ENCODE results near the gene IRGQ.

IRGQ gene, protein sequence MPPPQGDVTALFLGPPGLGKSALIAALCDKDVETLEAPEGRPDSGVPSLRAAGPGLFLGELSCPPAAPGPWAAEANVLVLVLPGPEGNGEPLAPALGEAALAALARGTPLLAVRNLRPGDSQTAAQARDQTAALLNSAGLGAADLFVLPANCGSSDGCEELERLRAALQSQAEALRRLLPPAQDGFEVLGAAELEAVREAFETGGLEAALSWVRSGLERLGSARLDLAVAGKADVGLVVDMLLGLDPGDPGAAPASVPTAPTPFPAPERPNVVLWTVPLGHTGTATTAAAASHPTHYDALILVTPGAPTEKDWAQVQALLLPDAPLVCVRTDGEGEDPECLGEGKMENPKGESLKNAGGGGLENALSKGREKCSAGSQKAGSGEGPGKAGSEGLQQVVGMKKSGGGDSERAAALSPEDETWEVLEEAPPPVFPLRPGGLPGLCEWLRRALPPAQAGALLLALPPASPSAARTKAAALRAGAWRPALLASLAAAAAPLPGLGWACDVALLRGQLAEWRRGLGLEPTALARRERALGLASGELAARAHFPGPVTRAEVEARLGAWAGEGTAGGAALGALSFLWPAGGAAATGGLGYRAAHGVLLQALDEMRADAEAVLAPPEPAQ
- 71.1 to 136 (median 132) reads per million in 3 donors for total RNA-seq

DNA sequence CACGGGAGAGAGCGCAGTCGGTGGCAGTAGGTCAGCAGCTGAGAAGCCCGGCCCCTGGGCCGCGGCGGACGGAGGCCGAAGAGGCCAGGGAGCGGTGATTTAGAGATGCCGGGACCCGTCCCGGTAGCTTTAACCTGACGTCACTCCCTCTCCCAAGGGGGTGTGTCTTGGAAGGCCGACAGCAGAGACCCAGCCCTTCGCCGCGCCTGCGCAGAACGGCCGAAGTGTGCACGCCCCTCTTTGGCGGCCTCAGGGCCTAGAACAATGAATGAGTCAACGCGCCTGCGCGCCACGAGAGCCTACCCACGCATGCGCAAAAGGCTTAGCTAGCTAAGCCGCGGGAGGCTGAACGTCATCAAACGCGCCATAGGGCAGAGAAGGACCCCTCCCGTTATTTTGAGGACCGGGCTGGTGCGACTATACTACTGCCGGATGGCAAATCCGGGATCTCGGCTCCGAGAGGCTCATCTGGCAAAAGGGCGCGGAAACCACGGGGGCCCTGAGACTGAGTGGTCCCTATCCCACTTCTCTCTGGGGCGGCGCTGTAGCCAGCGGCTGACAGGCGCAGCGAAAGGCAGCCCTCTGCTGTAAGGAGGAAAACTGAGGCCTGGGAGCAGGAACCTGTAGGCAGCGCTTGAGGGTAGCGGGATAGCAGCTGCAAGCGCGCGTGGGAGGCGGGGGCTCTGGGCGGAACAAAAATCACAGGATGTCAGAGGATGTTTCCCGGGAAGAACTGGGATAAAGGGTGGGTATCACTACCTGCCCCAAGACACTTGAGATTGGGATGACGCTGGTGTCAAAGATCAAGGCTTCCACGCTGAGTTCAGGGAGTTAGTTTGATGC is at the start of gene IRGQ, which contains the start of gene ZNF576:
IRGQ (minus strand) TSS at position 136 of the 843 bp plus-strand sequence. CDS start 796 bp downstream, outside the sequence.
ZNF576 (plus strand) TSS at position 597 of the 843 bp plus-strand sequence. CDS start 514 bp downstream, outside the sequence.
- peak within 1 kb of the TSS; percentile 97 for H3K27ac ChIP-seq (ENCODE audit: insufficient read depth, low read length, poor library complexity, severe bottlenecking)
- H3K4me1 ChIP-seq (ENCODE audit: control insufficient read depth, insufficient read depth, low read length, poor library complexity, severe bottlenecking), result peaks cover 23% of the 10 kb centered on the region
- no peaks in the 10 kb centered on the region for H3K27me3 ChIP-seq (replicated peaks; ENCODE audit: control insufficient read depth, insufficient read depth, low read length, poor library complexity, severe bottlenecking)
- no peaks in the 10 kb centered on the region for H3K9me3 ChIP-seq (ENCODE audit: control insufficient read depth, low read length)
- H3K4me3 ChIP-seq (ENCODE audit: insufficient read depth, low read depth, low read length, poor library complexity, severe bottlenecking), result peak within 1 kb of the TSS; percentile 79
- peak; percentile 99 to 100 (median 100) for DNase-seq
- peaks cover 28% of the 10 kb centered on the region for H3K36me3 ChIP-seq (ENCODE audit: control insufficient read depth, insufficient read depth, low read length)

- DNase-seq, result no peak
Observed at GRCh38 chr19:43644181-43644580, 48.2 kb upstream of the IRGQ start.

GRCh38 chr19:43643326-43643725 is 47.4 kb upstream of the IRGQ start:
- no peak for DNase-seq
- no peaks in the 10 kb centered on the region for H3K36me3 ChIP-seq (ENCODE audit: control insufficient read depth, insufficient read depth, low read length)
- no peaks in the 10 kb centered on the region for H3K27me3 ChIP-seq (replicated peaks; ENCODE audit: control insufficient read depth, insufficient read depth, low read length, poor library complexity, severe bottlenecking)
- no peaks in the 10 kb centered on the region for H3K9me3 ChIP-seq (ENCODE audit: control insufficient read depth, low read length)
- peaks cover 5% of the 10 kb centered on the region for H3K4me1 ChIP-seq (ENCODE audit: control insufficient read depth, insufficient read depth, low read length, poor library complexity, severe bottlenecking)
- no peak overlapping the region for H3K4me3 ChIP-seq (ENCODE audit: insufficient read depth, low read depth, low read length, poor library complexity, severe bottlenecking)
- no peak overlapping the region for H3K27ac ChIP-seq (ENCODE audit: insufficient read depth, low read length, poor library complexity, severe bottlenecking)

More at GRCh38 chr19:43644181-43644580, 48.2 kb upstream of the IRGQ start:
- no peak overlapping the region for H3K27ac ChIP-seq (ENCODE audit: insufficient read depth, low read length, poor library complexity, severe bottlenecking)
- peaks cover 1% of the 10 kb centered on the region for H3K4me1 ChIP-seq (ENCODE audit: control insufficient read depth, insufficient read depth, low read length, poor library complexity, severe bottlenecking)
- no peak overlapping the region for H3K4me3 ChIP-seq (ENCODE audit: insufficient read depth, low read depth, low read length, poor library complexity, severe bottlenecking)
- no peaks in the 10 kb centered on the region for H3K27me3 ChIP-seq (replicated peaks; ENCODE audit: control insufficient read depth, insufficient read depth, low read length, poor library complexity, severe bottlenecking)
- no peaks in the 10 kb centered on the region for H3K36me3 ChIP-seq (ENCODE audit: control insufficient read depth, insufficient read depth, low read length)
- no peaks in the 10 kb centered on the region for H3K9me3 ChIP-seq (ENCODE audit: control insufficient read depth, low read length)

GRCh38 chr19:43642531-43642930 is 46.6 kb upstream of the IRGQ start:
- H3K36me3 ChIP-seq (ENCODE audit: control insufficient read depth, insufficient read depth, low read length), result no peaks in the 10 kb centered on the region
- no peaks in the 10 kb centered on the region for H3K27me3 ChIP-seq (replicated peaks; ENCODE audit: control insufficient read depth, insufficient read depth, low read length, poor library complexity, severe bottlenecking)
- no peaks in the 10 kb centered on the region for H3K9me3 ChIP-seq (ENCODE audit: control insufficient read depth, low read length)
- peaks cover 5% of the 10 kb centered on the region for H3K4me1 ChIP-seq (ENCODE audit: control insufficient read depth, insufficient read depth, low read length, poor library complexity, severe bottlenecking)
- DNase-seq, result no peak
- no peak overlapping the region for H3K27ac ChIP-seq (ENCODE audit: insufficient read depth, low read length, poor library complexity, severe bottlenecking)
- H3K4me3 ChIP-seq (ENCODE audit: insufficient read depth, low read depth, low read length, poor library complexity, severe bottlenecking), result no peak overlapping the region

DNA sequence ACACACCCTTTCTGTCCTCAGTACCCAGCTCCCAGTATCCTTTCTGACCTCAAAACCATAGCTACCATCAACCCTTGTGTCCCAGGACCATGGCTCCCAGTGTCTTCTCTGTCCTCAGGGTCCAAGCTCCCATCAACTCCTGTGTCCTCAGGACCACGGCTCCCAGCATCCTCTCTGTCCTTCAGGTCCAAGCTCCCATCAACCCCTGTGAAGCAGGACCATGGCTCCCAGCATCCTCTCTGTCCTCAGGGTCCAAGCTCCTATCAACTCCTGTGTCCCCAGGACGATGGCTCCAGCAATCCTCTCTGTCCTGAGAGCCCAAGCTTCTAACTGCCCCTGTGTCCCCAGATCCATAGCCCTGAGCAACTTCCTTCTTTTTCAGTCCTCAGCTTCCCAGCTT is 45.4 kb upstream of the IRGQ start:
- peaks cover 2% of the 10 kb centered on the region for H3K27me3 ChIP-seq (replicated peaks; ENCODE audit: control insufficient read depth, insufficient read depth, low read length, poor library complexity, severe bottlenecking)
- no peak overlapping the region for H3K4me3 ChIP-seq (ENCODE audit: insufficient read depth, low read depth, low read length, poor library complexity, severe bottlenecking)
- H3K9me3 ChIP-seq (ENCODE audit: control insufficient read depth, low read length), result no peaks in the 10 kb centered on the region
- H3K27ac ChIP-seq (ENCODE audit: insufficient read depth, low read length, poor library complexity, severe bottlenecking), result no peak overlapping the region
- DNase-seq, result no peak
- peaks cover 5% of the 10 kb centered on the region for H3K4me1 ChIP-seq (ENCODE audit: control insufficient read depth, insufficient read depth, low read length, poor library complexity, severe bottlenecking)
- H3K36me3 ChIP-seq (ENCODE audit: control insufficient read depth, insufficient read depth, low read length), result no peaks in the 10 kb centered on the region

DNA sequence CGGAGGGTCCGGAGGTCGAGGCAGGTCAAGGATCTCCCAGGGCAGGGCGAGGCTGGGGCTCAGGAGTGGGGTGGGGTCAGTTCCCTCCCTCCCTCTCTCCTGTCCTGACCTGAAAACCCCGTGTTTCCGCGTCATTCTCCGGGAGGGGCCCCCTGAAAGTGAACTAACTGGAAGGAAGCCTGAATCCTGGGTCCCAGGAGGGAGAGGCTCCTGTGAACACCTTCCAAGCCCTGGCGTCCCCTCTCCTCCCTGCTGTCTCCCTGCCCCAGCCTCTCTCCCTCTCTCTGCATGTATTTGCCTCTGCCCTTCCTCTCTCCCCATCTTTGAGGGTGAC is 44.5 kb upstream of the IRGQ start:
- Histone ChIP-seq H3K36me3 (ENCODE audit: control insufficient read depth, insufficient read depth, low read length) (no peaks in the 10 kb centered on the region), H3K9me3 (ENCODE audit: control insufficient read depth, low read length) (no peaks in the 10 kb centered on the region), H3K27ac (ENCODE audit: insufficient read depth, low read length, poor library complexity, severe bottlenecking) (no peak overlapping the region), H3K27me3 (replicated peaks; ENCODE audit: control insufficient read depth, insufficient read depth, low read length, poor library complexity, severe bottlenecking) (peaks cover 2% of the 10 kb centered on the region), H3K4me1 (ENCODE audit: control insufficient read depth, insufficient read depth, low read length, poor library complexity, severe bottlenecking) (peaks cover 5% of the 10 kb centered on the region), H3K4me3 (ENCODE audit: insufficient read depth, low read depth, low read length, poor library complexity, severe bottlenecking) (peak overlapping the region; percentile 69)
- no peak for DNase-seq

DNA sequence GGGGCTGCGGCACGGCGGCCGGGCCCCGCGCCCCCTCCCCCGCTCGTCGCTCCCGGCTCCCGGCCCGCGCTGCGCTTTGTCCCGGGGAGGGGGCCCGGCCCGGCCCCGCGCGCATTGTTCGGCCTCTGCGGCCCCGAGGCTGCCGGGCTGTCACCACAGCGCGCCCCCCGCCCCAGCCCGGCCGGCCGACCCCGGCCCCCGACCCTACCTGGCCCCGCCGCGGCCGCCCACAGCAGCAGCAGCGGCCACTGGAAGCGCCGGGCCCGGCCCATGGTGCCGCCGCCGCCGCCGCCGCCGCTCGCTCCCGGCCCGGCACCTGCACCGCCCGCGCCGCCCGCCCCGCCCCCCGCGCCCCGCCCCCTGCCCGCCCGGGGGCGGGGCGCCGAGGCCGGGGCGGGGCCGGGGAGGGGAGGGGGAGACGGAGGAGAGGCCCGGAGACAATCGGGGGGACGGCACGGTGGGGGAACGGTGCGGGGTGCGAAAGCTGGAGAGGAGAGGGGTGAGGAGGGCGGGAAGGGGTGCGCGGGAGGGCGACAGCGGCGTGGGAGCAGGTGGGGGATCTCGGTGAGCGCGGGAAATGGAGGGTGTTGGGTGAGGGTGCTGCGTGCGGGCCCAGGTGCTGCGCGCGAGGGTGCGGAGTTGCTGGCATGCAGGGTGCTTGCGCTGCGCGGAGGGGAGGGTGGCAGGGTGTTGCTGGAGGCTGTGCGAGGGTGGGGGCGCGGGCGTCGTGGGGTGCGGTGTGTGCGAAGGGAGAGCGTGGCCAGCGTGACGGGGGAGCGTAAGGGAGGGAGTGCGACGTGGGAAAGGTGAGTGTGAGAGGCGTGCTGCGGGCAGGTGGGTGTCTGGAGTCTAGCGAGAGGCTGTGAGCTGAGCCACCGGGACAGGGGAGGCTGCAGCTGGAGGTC is 43.8 kb upstream of the IRGQ start, which contains the start of gene CADM4:
CADM4 (minus strand) TSS at position 332 of the 905 bp plus-strand sequence; CDS start at position 272, 60 bp downstream.
- peaks cover 2% of the 10 kb centered on the region for H3K27me3 ChIP-seq (replicated peaks; ENCODE audit: control insufficient read depth, insufficient read depth, low read length, poor library complexity, severe bottlenecking)
- peak within 1 kb of the TSS; percentile 69 for H3K4me3 ChIP-seq (ENCODE audit: insufficient read depth, low read depth, low read length, poor library complexity, severe bottlenecking)

DNA sequence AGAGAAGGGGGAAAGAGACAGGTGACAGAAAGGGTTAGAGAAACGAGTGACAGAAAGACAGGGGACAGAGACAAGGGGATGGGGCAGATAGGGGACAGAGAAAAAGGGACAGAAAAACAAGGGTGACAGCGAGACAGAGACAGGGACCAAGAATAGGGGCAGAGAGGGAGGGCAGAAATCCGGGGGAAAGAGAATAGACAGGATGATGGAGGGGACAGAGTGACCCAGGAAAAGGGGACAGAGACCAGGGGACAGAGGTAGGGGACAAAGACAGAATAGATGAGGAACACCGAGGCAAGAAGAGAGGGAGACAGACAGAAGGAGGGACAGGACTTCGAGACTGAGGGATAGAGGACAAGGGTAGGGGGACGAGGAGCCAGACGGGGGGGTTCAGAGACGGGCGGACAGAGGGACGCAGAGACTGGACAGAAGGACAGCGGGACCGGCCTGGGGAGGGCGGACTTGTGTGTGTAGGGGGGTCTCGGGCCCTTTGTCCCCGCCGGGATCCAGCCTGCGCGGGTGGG is 43.1 kb upstream of the IRGQ start:
- H3K9me3 ChIP-seq (ENCODE audit: control insufficient read depth, low read length), result no peaks in the 10 kb centered on the region
- peaks cover 5% of the 10 kb centered on the region for H3K4me1 ChIP-seq (ENCODE audit: control insufficient read depth, insufficient read depth, low read length, poor library complexity, severe bottlenecking)
- H3K4me3 ChIP-seq (ENCODE audit: insufficient read depth, low read depth, low read length, poor library complexity, severe bottlenecking), result no peak overlapping the region
- no peak overlapping the region for H3K27ac ChIP-seq (ENCODE audit: insufficient read depth, low read length, poor library complexity, severe bottlenecking)
- H3K27me3 ChIP-seq (replicated peaks; ENCODE audit: control insufficient read depth, insufficient read depth, low read length, poor library complexity, severe bottlenecking), result peaks cover 2% of the 10 kb centered on the region
- no peaks in the 10 kb centered on the region for H3K36me3 ChIP-seq (ENCODE audit: control insufficient read depth, insufficient read depth, low read length)
- DNase-seq, result no peak

More for the DNA sequence above, 43.8 kb upstream of the IRGQ start, which contains the start of gene CADM4:
- no peak within 1 kb of the TSS for H3K27ac ChIP-seq (ENCODE audit: insufficient read depth, low read length, poor library complexity, severe bottlenecking)
- peaks cover 5% of the 10 kb centered on the region for H3K4me1 ChIP-seq (ENCODE audit: control insufficient read depth, insufficient read depth, low read length, poor library complexity, severe bottlenecking)
- peak; percentile 27 to 44 (median 44) for DNase-seq
- H3K36me3 ChIP-seq (ENCODE audit: control insufficient read depth, insufficient read depth, low read length), result no peaks in the 10 kb centered on the region
- no peaks in the 10 kb centered on the region for H3K9me3 ChIP-seq (ENCODE audit: control insufficient read depth, low read length)

Measured in effector memory CD4-positive, alpha-beta T cell (primary cell).